ENCODE data around the gene MYADML2.

The MYADML2 gene

DNA sequence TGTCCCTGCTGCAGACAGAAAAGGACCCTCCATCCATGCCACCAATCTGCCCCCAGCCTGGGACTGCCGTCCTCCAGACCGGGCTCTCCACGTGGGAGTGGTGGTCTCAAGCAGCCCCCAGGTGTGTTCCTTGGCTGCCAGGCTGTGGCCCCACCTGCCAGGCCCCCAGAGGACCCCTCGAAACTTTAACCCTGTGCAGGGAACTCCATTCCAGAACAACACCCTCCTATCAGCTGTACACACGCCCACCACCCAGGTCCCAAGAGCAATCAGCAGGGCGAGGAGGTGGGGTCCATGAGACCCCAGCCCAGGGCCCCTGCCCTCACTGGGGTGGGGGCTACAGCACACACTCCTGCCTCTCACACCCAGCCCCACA lies 11.3 kb downstream of the MYADML2 start:
- DNase-seq: no peak

GRCh38 chr17:81934850-81935708 lies 12.0 kb downstream of the MYADML2 start:
- DNase-seq: no peak

GRCh38 chr17:81934098-81934757 lies 12.8 kb downstream of the MYADML2 start:
- no peak for DNase-seq

DNA sequence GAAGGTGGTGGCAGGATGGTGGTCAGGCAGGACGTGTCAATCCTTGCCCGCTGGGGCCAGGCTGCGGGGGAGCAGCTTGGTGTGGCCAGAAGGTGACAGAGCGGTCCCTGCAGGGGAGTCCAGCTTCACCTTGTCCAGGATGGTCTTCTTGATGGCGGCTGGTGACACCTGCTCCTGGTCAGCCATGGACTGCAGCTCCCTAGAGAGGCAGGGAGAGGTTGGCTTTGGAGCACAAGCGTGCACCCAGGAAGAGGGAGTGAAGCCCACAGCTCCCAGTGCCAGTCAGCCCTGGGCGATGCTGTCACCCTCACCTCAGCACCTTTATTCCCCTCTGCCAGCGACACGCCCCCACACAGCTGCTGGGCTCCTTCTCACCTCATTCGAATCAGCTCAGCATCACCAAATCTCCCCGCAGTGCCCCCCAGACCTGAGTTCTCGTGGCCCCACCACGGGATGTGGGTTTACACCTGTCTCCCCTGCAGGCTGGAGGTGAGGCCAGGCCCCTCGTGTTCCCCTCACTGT lies 13.8 kb downstream of the MYADML2 start:
- DNase-seq: no peak

DNA sequence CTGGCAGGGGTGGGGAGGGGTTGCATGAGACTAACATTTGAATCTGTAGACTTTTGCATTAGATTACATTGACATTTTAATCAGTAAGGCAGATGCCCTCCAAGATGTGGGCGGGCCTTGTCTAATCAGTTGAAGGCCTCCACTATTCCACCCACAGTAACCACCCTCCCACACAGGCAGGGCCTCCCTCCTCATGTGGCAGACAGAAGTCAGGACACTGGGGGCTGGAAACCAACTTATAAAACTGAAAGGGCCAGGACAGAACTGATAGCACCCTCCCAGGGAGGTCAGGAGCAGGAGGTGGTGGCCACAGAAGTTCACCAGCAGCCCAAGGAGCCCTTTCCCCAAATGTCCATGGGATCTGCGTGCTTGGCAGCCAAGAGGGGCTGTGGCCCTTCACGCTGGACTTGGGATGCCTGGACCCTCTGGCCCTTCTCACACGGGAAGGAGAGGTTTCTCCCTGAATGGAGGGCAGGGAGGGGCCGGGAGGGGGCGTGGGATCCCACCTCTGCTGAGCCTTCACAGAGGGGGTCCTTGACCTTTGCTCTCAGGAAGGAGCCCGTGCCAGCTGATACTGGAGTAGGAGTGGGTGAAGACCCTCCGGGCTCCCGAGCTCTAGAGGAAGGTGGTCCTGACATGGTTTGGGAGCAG lies 14.6 kb downstream of the MYADML2 start:
- DNase-seq: no peak

GRCh38 chr17:81931557-81932332 lies 15.3 kb downstream of the MYADML2 start:
- no peak for DNase-seq

DNA sequence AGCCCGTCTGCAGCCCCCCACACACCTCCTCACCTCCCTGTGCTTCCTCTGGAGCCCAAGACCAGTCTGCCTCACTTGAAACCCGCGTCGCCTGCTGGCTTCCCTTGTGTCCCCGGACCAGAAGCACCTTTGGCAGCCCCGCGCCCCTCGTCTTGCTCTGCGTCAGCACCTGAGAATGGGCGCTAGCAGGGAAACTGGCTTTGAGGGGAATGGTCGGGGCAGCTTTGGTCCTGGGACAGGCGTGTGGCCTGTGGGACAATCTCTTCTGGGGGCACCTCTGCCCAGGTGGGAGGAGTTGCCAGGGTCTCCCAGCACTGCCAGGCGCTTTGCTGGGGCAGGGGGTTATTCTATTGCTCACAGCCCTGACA lies 15.9 kb downstream of the MYADML2 start:
- no peak for DNase-seq

DNA sequence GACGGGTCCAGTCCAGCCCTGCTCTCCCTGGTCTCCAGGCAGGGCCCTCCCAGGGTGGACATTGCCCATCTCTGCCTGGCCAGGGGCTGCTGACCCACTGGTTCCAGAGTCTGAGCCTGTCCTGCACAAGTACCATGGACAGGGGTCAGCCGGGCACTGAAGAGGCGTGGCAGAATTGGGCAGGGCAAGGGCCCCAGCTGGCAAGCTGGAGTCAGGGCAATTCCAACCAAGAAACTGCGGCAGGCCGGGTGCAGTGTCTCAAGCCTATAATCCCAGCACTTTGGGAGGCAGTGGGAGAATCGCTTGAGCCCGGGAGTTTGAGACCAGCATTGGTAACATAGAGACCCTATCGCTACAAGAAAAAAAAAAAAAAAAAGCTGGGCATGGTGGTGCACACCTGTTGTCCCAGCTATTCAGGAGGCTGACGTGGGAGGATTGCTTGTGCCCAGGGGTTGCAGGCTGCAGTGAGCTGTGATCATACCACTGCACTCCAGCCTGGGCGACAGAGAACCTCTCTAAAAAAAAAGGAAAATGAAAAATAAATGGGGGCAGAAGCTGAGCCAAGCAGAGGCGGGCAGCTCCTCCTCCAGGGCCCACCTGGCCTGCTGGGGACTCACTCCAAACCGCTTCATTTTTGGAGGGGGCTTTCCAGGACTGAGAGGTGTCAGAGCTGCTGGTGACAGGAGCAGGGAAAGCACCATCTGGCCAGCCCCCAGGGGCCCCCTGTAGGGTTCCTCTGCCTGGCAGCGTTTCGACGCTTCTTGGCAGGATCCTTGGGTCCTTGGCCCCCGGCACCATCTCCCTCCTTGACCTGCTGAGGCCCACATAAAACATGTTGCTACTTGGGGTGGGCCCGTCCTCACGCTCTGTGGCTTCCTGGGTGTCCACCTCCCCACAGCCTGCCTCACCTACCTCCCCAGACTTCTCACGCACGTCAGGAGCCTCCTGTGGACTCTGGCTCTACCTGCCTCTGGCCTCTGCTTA lies 16.6 kb downstream of the MYADML2 start:
- DNase-seq: no peak

- no peak for DNase-seq
These were observed 17.5 kb downstream of the MYADML2 start for GRCh38 chr17:81929253-81930141.

DNA sequence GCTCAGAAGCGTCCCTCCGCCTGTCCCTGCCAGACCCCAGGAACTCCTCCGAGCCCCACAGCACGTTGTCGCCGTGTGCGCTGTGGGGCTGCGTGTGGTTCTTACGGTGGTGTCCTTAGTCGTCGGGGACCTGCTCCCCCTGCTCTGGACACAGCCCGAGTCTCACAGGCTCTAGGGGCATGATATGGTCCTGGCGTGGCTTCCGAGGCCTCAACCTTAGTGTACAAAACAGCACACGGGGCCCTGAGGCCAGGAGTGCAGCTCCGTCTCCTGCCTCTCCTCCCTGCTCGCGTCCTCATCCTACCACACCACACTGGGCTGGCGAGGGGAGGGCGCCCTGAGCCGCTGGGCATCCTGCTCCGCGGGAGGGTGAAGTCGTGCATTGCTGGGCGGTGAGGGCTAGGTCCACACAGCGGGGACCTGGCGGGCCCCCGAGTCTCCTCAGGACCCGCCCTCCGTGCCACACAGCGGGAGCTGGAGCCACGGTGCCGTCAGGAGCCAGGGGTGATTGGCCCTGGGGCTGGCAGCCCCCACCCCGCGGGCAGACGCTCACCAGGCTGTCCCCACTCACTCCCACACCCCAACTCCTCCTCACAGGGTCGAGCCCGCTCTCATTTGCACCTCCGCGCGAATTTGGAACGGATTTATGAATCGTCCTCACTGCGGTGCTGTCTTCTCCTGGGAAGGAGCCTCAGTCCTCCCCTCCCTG lies 18.3 kb downstream of the MYADML2 start:
- peak; percentile 58 for DNase-seq

GRCh38 chr17:81927653-81928543 lies 19.1 kb downstream of the MYADML2 start, which contains the start of gene MAFG:
TSS of gene MAFG (minus strand) at chr17:81927735. CDS start at chr17:81923185, 4,550 bp downstream.
- peak; percentile 99 for DNase-seq

GRCh38 chr17:81927152-81927652 lies 19.8 kb downstream of the MYADML2 start:
- no peak for DNase-seq

- peak; percentile 39 for DNase-seq
These were observed 20.4 kb downstream of the MYADML2 start for GRCh38 chr17:81926451-81927151.

- DNase-seq: no peak
These were observed 21.1 kb downstream of the MYADML2 start for GRCh38 chr17:81925860-81926450.

DNA sequence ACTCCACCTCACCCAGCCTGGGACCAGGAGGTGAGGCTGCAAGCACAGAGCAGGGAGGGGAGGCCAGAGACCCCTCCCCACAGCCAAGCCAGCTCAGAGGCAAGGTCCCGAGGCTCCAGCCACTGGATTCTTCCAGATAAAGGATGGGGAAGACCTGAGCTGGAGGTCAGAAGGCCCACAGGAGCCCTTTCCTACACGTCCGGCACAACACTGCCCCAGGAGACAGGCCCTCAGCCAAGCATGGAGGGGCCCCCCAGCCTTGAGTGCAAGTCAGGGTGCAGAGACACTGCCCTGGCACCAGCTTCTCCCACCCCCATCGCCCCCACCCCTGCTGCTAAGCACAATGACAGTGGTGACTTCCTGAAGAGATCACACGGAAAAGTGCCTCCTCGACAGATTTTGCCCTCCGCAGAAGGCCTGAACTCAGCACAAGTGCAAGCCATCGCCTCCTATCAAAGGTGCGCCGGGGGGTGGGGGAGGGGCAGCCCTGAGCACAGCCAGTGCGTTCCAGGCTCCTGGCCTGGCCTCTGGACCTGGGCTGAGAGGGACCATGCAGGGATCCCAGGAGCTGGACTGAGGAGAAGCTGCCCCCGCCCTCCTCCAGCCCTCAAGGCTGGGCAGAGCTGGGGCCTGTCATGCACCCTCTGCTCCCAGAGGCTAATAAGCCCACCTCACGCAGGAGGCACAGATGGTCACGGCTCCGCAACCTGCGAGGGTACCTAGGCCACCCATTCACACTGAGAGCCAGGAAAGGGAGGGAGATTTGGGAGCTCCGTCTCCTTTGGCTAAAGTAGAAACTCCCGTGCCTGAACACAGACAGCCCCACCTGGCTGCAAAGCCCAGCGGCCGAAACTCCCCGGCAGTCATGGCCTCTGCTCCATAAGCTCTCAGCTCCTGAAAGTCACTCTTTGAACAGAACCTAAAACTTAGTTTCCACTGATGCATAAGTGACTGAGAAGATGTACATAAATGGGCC lies 22.2 kb downstream of the MYADML2 start:
- no peak for DNase-seq

Data from retina (tissue), 1 donor.